Hepatic stellate cell (primary cell): ENCODE data around the gene NVL.

ENCODE experiments used
- DNase-seq: peaks from one replicate; pipeline ENCODE4 v3.0.0; 2011; ENCODE audit warnings: low spot score

The NVL gene

DNA sequence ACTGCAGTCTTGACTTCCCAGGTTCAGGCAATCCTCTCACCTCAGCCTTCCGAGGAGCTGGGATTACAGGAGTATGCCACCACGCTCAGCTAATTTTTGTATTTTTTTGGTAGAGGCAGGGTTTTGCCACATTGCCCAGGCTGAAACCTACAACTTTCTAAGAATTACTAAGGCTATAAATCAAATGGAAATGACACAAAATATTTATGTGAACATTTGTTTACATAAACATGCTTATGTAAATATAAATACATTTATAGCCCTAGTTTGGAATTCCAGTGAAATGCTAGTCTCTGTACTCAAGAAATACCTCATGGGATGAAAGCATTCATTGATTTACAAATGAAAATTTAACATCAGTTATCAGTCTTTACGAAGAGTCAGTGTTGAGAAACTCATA is 47.8 kb downstream of the NVL start:
- no peak for DNase-seq

DNA sequence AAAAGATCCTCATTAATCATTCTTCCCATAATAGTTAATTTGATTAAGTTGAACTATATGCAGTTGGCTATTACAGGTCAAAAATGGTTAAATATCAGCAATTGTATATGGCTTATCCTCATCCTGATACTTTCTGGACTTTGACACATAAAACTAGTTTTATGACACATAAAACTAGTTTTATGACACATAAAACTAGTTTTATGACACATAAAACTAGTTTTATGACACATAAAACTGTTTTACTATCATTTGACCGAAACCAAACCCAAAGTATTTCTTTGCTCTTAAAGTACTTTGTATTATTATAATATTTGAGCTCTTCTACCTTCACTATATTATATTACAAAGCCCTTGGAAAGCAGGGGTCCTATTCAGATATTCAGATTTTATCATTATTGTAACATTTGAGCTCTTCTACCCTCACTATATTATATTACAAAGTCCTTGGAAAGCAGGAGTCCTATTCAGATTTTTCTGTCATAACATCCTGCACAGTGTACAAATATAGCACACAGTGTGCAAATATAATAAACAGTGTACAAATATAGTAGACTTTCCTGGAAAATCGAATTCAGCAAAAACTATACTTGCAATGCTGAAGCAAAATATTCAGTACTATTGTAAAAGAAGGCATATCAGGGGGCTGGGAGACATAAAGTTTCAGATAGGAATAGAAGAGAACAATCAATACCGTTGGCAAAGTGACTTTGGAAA is 53.0 kb downstream of the NVL start:
- no peak for DNase-seq

DNA sequence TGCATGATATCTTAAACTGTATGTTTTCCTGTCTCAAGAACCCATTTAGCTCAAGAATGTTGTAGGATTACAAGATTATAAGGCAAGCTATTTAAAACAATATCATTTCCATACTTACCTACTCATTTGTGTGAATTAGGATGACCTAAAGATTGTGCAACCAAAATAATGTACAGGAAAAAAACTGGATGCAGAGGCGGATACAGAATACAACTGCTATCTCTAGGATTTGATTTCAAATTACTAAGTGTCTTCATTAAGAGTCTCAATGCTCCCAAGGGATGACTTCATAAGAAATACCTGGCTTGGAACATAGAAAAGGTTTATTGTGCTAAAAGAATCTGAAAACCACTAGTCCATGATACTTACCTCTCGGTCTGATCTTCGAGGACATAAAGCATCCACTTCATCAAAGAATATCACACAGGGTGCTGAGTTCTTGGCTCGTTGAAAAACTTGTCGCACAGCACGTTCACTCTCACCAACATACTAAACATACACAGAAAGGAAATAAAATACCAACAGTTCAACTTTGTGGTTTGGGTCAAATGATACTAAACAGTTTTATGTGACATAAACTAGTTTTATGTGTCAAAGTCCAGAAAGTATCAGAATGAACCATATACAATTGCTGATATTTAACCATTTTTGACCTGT is 54.9 kb downstream of the NVL start:
- DNase-seq, result no peak

DNA sequence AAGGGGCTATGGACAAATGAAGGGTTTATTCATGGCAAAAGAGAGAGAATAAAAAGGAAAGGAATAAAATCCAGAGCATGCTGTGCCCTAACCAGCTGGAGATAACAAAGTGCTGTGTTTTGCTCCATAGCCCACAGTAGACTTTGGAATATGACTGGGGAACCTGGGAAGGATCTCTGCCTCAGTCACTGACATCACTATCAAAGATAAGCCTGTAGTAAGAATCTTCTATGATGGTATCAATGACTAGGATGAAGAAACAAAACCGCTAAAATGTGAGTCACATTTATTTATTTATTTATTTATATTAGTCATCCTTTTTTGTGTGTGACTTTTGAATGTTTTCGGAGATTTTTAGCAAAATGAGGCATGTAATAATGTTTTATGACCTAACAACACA is 56.3 kb downstream of the NVL start:
- peak; percentile 27 for DNase-seq

DNA sequence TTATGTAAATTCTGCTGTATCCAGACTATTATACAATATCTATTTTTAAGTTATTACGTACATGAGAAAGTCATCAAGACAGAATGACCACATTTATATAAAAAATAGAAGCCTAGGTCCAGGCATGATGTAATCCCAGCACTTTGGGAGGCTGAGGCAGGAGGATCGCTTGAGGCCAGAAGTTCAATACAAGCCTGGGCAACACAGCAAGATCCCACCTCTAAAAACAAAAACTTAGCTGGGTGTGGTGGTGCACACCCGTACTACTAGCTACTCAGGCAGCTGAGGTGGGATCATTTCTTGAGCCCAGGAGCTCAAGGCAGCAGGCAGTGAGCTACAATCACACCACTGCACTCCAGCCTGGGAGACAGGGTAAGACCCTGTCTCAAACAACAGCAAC is 58.9 kb downstream of the NVL start:
- DNase-seq, result no peak

DNA sequence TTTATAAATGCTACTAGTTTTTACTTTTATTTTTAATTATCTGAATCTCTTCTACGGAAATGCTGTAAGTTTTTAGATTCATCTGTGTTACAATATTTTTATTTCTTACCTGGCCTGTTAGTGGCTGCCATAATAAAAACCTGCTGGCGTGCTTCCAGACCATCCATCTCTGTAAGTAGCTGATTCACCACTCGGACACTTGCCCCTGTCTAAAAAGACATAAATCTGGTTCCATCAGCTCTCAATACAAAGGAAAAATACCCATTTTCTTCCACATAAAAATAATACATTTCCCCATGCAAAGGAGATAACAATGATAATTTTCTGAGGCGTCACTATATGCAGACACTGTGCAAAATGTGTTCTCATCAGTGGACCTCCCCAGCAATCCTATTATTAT is 62.0 kb downstream of the NVL start:
- no peak for DNase-seq

DNA sequence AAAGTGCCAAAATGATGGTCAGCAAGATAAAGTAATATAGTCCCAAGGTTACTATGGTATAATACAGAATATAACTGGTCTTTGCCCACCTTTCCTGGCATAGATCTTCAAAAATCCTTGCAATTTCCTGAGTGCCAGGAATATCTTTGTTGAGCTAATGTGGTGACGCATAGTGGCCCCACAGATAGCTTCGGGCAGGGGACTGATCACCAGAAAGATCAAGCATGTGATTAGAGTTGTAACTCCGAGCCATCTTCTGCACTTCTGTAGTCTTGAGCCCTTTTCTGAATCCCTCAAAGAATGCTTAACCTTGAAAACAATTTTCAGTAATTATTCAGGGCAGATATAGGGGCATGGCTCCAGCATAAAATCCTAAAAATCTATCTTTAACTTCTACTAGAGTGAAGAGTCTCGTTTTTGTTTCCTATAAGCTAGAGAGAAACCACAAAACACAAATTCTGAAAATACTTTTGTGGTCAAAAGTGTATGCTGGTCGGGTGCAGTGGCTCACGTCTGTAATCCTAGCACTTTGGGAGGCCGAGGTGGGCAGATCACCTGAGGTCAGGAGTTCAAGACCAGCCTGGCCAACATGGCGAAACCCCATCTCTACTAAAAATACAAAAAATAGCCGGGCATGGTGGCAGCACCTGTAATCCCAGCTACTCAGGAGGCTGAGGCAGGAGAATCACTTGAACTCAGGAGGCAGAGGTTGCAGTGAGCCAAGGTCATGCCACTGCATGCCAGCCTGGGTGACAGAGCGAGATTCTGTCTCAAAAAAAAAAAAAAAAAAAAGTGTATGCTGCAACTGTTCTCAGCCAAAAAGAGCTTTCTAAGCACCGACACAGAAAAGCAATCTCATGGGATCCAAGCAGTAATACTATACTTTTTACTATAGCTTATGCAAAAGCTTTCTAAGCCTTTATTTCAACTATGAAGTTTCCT is 62.8 kb downstream of the NVL start:
- DNase-seq, result no peak

DNA sequence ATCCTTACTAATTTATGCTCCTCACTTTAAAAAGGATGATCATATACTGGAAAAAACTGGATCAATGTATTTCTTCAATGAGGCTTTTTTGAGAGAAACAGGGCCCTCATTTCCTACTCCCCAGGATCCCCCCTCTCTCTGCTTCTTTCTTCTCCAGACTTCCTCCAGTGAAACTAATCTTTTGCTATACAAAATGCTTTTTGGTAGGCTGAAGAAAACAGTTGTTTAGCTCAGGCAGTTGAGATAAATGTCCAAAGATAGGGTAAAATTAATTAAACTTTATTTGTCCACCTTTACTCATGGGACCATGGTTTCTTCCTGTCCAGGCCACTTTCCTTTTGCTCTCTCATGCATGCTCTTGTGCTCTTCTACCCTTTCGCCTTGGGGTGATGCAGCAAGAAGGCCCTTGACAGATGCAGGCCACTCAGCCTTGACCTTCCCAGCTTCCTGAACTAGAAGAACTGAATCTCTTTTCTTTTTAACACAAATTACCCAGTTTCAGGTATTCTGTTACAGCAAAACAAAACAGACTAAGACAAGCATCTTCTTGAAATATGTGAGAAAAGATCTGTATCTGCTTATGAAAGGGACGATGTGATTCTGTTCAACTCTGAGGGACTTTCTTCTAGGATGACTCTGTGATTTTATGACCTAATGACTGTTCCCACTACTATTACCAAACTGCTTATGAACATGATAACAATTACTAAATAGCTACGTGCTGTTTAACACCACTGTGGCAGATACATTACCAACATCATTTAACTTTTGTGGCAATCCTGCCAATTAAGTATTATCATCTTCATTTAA is 63.7 kb downstream of the NVL start:
- DNase-seq, result no peak

DNA sequence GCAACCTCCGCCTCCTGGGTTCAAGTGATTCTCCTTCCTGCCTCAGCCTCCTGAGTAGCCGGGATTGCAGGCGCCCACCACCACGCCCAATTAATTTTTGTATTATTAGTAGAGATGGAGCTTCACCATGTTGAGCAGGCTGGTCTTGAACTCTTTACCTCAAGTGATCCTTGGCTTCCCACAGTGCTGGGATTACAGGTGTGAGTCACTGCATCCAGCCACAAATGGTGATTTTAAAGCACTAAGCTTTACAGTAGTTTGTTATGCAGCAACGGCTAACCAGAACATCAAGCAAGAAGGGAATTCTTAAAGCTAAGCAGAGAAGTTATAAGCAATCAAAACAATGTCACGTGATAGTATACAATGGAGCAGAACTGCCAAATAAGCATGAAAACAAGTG is 65.7 kb downstream of the NVL start:
- no peak for DNase-seq

DNA sequence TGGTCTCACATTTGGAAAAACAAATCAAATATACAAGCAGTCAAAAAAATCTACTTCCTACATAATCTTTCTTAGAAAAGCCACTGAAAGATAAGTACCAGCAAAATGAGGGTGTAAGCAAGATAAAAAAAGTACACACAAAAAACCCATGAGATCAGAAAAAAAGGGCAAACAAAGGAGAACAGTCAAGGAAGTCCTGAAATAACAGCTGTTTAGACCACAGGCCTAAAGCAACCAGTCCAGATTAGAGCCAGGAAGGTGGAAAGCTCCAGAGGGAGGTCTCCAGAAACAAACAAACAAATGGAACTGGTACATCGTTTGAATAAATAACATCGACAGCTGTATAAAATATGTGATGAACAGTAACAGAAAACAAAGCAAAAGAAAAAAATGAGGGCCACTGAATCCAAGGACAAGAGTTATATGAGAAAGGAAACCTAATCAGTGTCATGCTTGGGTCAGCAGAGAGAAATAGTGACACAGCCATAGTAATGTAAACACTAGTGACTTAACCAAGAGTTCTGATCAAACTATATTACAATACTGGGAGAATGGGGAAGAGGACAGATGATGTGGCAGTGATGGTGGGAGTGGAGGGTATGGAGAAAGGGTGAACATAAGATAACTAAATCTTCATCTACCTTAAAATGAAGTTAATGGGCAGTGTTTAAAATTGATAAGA is 67.5 kb downstream of the NVL start:
- DNase-seq, result no peak

DNA sequence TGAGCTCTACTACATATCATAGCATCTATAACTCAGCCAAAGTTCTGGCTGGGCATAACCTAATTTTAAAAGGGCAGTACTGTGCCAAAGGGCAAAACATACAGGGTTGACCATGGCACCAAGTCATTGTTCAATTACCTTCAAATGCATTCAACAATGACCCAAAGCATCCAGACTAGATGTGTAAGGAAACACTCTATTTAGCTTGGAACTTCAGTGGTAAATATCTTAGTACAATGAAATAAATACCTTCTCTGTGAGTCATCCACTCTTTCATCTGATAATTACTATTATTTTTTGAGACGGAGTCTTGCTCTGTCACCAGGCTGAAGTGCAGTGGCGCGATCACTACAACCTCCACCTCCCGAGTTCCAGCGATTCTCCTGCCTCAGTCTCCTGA is 70.0 kb downstream of the NVL start:
- DNase-seq, result no peak

DNA sequence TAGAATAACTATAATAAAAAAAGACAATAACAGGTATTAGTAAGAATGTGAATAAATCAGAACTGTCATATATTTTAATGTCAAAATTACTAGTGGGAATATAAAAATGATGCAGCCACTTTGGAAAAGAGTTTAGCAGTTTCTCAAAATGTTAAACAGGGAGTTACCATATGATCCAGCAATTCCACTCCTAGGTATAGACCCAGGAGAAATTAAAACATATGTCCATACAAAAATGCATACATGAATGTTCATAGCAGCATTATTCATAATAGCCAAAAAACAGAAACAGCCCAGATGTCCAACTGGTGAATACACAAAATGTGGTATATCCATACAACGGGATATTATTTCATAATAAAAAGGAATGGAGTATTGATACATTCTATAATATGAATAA is 71.6 kb downstream of the NVL start:
- no peak for DNase-seq

DNA sequence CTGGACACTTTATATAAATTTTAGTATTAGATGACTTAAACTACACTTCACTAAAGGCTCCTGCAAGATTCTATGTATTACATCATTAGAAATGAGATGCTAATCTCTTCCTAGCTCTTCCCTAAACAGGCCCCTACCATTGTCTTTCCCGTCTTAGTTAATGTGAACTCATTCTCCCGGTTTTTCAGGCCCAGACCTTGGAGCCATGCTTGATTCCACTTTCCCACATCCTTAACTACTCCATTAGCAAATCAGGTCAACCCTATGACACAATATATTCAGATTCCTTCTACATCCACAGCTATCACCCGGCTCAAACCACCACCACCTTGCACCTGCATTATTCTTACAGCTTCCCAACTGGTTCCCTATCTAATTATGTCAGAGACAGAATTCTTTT is 73.3 kb downstream of the NVL start:
- DNase-seq, result no peak

DNA sequence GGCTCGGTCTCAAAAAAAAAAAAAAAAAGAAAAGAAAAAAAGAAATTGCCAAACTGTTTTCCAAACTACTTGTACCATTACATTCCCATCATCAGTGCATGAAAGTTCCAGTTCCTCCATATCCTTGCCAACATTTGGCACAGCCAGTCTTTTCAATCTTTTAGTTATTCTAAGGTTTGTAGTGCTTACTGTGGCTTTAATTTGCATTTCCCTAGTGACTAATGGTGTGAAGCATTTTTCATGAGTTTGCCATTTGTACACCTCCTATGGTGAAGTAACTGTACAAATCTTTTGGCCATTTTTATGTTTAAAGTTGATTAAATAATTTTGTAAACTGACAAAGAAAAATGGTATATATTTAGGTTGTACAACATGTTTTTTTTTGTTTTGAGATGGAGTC is 76.3 kb downstream of the NVL start:
- no peak for DNase-seq

DNA sequence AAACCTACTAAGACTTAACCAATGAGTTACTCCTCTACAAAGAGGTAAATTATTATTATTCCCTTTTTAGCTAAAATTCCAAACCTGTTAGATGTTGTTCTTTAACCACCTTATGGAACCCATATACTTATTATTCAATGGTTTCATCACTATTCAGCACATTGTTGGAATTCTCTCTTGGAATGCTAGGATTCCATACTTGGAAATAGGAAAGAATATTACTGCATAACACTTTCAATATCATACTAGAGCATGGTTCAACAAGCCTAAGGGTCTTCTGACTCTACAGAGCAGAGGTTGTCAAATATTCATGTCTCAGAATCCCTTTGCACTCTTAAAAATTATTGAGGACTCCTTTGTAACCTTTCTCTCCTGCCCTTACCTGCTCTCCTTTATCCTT is 77.5 kb downstream of the NVL start:
- no peak for DNase-seq

DNA sequence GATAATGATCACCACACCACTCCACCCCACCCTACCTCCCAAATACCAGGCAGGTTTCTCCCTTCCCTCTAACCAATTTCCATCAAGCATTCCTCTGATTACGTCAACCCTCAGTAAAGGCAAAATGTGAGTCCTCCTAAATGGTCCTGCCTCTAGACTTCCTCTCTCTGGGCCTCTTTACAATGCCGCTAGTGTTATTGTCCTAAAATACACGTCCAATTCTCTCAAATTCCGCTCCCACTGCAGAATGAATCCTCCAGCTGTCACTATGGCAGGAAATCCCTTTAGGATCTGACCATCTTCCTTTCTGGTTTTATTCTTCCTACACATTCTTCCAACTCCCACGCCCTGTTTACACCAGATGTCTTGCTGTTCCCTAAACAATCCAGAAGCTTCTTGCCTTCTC is 78.2 kb downstream of the NVL start:
- DNase-seq, result no peak

DNA sequence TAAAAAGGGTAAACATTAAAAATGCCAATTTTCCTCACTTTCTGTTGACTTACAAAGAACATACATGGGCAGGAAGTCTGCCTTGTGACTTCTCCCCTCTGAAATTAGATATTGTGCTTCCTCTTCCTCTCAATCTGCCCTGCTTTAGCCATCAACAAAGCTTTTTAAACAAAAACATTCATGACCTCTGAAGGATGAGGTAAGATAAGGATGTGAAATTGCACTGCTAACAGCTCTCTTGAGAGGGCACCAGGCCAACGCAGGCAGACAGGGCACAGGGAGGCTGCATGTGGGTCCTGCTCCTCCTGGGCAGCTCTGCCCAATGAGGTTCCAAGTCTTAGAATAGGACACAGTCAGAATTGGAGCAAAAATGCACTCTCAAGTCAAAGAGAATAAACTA is 84.8 kb downstream of the NVL start:
- DNase-seq, result no peak

DNA sequence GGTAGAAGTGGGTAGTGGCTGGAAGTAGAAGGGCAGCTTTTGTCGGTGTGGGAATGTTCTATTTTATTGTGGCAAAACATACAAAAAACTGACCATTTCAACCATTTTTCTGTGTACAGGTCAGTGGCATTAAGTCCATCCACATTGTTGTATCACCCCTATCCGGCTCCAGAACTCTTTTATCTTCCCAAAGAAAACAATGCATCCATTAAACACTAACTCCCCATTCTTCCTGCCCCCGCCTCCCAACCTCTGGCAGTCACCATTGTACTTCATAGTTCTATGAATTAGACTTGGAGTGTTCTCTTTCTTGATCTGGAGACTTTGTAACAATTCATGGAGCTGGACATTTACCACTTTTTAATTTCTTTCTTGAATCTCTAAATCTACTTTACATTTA is 91.2 kb downstream of the NVL start:
- DNase-seq, result no peak

DNA sequence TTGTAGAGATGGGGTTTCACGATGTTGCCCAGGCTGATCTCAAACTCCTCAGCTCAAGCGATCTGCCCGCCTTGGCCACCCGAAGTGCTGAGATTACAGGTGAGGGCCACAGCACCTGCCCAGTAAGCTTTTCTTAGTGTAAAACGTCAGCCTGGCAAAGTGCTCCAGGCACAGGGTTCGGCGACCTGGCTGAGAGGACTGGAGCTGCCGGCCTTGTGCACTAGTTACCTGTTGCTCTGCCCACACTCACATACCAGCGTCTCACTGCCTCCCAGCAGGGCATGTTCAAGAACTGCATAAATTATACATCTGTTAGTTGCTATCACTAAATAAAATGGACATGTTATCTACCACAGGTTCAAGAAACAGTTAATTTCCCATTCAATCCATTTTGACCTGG is 91.8 kb downstream of the NVL start:
- DNase-seq, result no peak

DNA sequence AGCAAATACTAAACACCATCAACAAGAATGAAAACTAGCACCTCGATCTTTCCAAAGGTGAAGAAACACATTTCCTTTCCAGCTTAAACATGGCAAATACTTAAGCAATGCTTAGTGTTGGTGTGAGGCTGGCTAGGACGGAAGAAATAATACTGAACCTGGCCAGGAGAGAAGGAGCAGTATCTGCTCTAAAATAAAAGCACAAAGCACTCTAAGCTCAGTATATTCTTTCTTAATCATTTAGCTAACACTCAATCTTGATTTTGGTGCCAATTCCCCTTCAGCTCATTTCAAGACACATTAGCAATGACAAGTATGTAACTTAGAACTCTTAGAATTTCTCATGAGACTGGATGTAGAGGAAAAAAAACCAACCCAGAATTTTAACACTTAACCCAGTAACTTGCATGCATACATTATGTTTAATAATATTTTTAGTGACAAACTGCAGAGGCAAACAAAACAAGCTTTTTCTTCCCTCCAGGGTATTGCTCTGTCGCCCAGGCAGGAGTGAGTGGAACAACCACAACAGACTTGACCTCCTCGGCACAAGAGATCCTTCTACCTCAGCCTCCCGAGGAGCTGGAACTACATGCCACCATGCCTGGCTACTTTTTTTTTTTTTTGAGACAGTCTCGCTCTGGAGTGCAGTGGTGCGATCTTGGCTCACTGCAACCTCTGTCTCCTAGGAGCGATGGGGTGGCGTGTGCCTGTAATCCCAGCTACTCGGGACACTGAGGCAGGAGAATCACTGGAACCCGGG is 92.7 kb downstream of the NVL start:
- DNase-seq, result no peak
